Pericardium fibroblast (primary cell): ENCODE results near the gene XAGE5. TPM values are rescaled to one million over a fixed set of nuclear protein-coding genes. Genes with fewer than 3 reads are reported as not detected.

Source experiments
- total RNA-seq: library from RNA; depleted of rRNA; stranded (reverse); fragments of >200 nt; gene quantifications from 2 replicates; pipeline ENCODE4 v1.2.3, GENCODE V29; 2015

The XAGE5 gene
- not detected in 2 replicates for total RNA-seq

GRCh38 chrX:52811065-52811625, at the start of gene XAGE5:
Gene XAGE5 (plus strand): TSS chrX:52811287. CDS start chrX:52812567, 1,280 bp downstream.

GRCh38 chrX:52797327-52797726, 13.8 kb upstream of the XAGE5 start, which contains the start of gene SPANXN5:
Gene SPANXN5 (minus strand): TSS chrX:52797427. CDS start chrX:52797348, 79 bp downstream.

Other genes starting within 250 kb of the XAGE5 start
- gene SSX7, start 156.4 kb upstream of the XAGE5 start, total RNA-seq: not detected in 2 replicates
- gene SSX2, start 104.1 kb upstream of the XAGE5 start, total RNA-seq: not detected in 2 replicates
- not detected in 2 replicates for gene SSX2B, start 60.0 kb upstream of the XAGE5 start, total RNA-seq
- gene SPANXN5, start 13.9 kb upstream of the XAGE5 start, total RNA-seq: not detected in 2 replicates
- gene XAGE3, start 56.8 kb downstream of the XAGE5 start, total RNA-seq: not detected in 2 replicates
- gene FAM156B, start 86.0 kb downstream of the XAGE5 start, total RNA-seq: 11.8 and 15.6 TPM in 2 replicates
- gene FAM156A, start 147.2 kb downstream of the XAGE5 start, total RNA-seq: 9.6 and 11.2 TPM in 2 replicates
- 1.5 and 2.5 TPM in 2 replicates for gene GPR173, start 237.5 kb downstream of the XAGE5 start, total RNA-seq